ENCODE data around the gene RIC3.

GRCh38 chr11:8201644-8202365 is 33.0 kb upstream of the RIC3 start:
- TF ChIP-seq CTCF (IDR thresholded peaks at IDR 0.05; ENCODE audit: low read length): no peak
- no peak for TF ChIP-seq EZH2 (IDR thresholded peaks at IDR 0.05; ENCODE audit: borderline replicate concordance, low read length)

Data from OCI-LY1 (cell line).